Vagina (tissue), 2 donors: Measurements from ENCODE around the gene KTN1.

Experiments
- POLR2A ChIP-seq, 2 donors: fragments of 450-650 bp; IDR thresholded peaks; one replicate each; pipeline ENCODE4 v1.6.1; 2017; ENCODE audit warnings: antibody characterized with exemption in 2 of 2, mild to moderate bottlenecking in 2 of 2, moderate library complexity in 2 of 2
- TF ChIP-seq, protein P1 (sequence below), 3 experiments: fragments of 450-650 bp in 2 of 3; fragments of 200-600 bp in 1 of 3; sonication (generic) in 1 of 3; IDR thresholded peaks; one replicate each; pipeline ENCODE4 v1.5.1; 2017 to 2019; ENCODE audit warnings: antibody characterized with exemption in 3 of 3, mild to moderate bottlenecking in 2 of 3, moderate library complexity in 2 of 3

DNA sequence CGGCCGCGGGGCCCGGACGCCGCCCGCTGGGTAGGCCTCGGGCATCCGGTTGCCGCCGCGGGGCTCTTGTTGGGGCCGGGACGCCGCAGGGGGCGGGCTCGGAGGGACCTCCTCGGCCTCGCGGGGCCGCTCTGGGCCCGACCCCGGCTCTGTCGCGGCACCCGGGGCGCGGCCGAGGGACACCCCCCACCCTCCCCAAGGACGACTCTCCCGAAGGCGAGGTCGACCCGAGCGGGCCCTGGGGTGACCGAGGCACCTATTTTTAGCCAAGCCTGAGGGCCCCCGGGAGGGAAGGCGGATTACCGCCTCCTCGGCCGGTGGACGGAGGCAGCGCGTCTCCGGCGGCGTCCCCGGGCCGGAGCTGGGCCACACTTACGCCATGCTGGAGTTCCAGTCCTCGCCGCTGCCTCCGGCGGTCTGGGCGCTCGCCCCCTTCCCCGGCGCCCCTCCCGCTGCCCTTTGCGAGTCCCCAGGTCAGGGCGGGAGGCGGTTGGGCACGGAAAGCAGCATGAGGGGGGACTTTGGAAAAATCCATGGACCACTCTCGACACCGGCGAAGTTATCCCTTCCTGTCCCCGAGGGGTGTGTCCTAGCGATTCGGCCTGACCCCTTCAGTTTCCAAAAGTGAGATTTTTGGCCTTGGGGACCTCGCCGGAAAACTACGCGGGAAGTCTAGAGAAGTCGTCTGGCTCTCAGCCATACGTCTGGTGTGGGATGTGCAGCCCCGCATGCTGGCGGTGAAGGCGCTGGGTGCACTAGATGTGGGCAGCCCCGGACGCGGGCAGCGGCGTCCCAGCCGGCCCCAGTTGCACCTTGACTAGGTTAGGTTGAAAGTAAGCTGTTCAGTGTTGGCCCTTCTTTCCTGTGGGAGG lies 699 bp downstream of the KTN1 start:
- TF ChIP-seq, protein P1, sequence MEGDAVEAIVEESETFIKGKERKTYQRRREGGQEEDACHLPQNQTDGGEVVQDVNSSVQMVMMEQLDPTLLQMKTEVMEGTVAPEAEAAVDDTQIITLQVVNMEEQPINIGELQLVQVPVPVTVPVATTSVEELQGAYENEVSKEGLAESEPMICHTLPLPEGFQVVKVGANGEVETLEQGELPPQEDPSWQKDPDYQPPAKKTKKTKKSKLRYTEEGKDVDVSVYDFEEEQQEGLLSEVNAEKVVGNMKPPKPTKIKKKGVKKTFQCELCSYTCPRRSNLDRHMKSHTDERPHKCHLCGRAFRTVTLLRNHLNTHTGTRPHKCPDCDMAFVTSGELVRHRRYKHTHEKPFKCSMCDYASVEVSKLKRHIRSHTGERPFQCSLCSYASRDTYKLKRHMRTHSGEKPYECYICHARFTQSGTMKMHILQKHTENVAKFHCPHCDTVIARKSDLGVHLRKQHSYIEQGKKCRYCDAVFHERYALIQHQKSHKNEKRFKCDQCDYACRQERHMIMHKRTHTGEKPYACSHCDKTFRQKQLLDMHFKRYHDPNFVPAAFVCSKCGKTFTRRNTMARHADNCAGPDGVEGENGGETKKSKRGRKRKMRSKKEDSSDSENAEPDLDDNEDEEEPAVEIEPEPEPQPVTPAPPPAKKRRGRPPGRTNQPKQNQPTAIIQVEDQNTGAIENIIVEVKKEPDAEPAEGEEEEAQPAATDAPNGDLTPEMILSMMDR (IDR thresholded peaks at IDR 0.05): no peak
- TF ChIP-seq POLR2A (IDR thresholded peaks at IDR 0.05): no peak
